WTC11 (cell line): ENCODE measurements around the gene STK32B. TPM values are rescaled to one million over a fixed set of nuclear protein-coding genes. Genes with fewer than 3 reads are reported as not detected.

Source experiments
- ATAC-seq: fragments of 200-7000 bp; cut with Tn5 transposase; 2 replicates; pipeline ENCODE4 v1.10.0; 2021; ENCODE audit warnings: mild to moderate bottlenecking, moderate library complexity
- CTCF ChIA-PET: fragments of 300-600 bp; sonication (Branson Sonifier 250); formaldehyde crosslinking; loops from one replicate; lab custom pipeline; 2021; ENCODE audit warnings: antibody characterized with exemption; lab: Charles Lee
- POLR2A ChIA-PET: fragments of 350-600 bp; sonication (Branson Sonifier 250); formaldehyde crosslinking; loops from one replicate; lab custom pipeline; 2021; ENCODE audit warnings: antibody characterized with exemption; lab: Charles Lee
- DNase-seq: peaks from one replicate; pipeline ENCODE4 v3.0.0; 2021; ENCODE audit warnings: low spot score
- H3K27ac Mint-ChIP-seq: 2 replicates; pipeline ENCODE4 v1.8.0; 2021; ENCODE audit warnings: mixed read lengths
- H3K27me3 Mint-ChIP-seq: 2 replicates; pipeline ENCODE4 v1.8.0; 2021; ENCODE audit warnings: low read depth, mild to moderate bottlenecking, moderate library complexity, mixed read lengths
- H3K36me3 Mint-ChIP-seq: 2 replicates; pipeline ENCODE4 v1.8.0; 2021; ENCODE audit warnings: mixed read lengths
- H3K4me1 Mint-ChIP-seq: 2 replicates; pipeline ENCODE4 v1.8.0; 2022; ENCODE audit warnings: mixed read lengths
- H3K4me3 Mint-ChIP-seq: 2 replicates; pipeline ENCODE4 v1.8.0; 2021; ENCODE audit warnings: mild to moderate bottlenecking, moderate library complexity, mixed read lengths
- H3K9me3 Mint-ChIP-seq: 2 replicates; pipeline ENCODE4 v1.8.0; 2021; ENCODE audit warnings: mixed read lengths
- ATF1 ChIP-seq: sonication (generic); formaldehyde crosslinking; IDR thresholded peaks from 2 replicates; pipeline ENCODE4 v1.8.1; 2023; ENCODE audit warnings: mild to moderate bottlenecking, moderate library complexity, missing genetic modification reagents
- ATF3 ChIP-seq: sonication (generic); formaldehyde crosslinking; conservative IDR thresholded peaks from 2 replicates; pipeline ENCODE4 v1.8.1; 2022; ENCODE audit warnings: mild to moderate bottlenecking, missing genetic modification reagents
- E2F4 ChIP-seq: sonication (generic); formaldehyde crosslinking; IDR thresholded peaks from 2 replicates; pipeline ENCODE4 v1.8.1; 2022; ENCODE audit warnings: low read depth, mild to moderate bottlenecking, moderate library complexity, missing genetic modification reagents, borderline replicate concordance
- ELF4 ChIP-seq: sonication (generic); formaldehyde crosslinking; IDR thresholded peaks from 2 replicates; pipeline ENCODE4 v1.8.1; 2022; ENCODE audit warnings: low read depth, mild to moderate bottlenecking, moderate library complexity, missing genetic modification reagents
- EMX1 ChIP-seq: fragments of 250-450 bp; sonication (Bioruptor Pico); IDR thresholded peaks from 2 replicates; pipeline ENCODE4 v1.8.0; 2021; ENCODE audit warnings: mild to moderate bottlenecking
- ETV6 ChIP-seq: sonication (generic); formaldehyde crosslinking; IDR thresholded peaks from 2 replicates; pipeline ENCODE4 v1.8.1; 2022; ENCODE audit warnings: mild to moderate bottlenecking, missing genetic modification reagents
- FOXP4 ChIP-seq: sonication (generic); formaldehyde crosslinking; IDR thresholded peaks from 2 replicates; pipeline ENCODE4 v1.8.0; 2022; ENCODE audit warnings: mild to moderate bottlenecking, missing genetic modification reagents
- GABPB1 ChIP-seq: sonication (generic); formaldehyde crosslinking; IDR thresholded peaks from 2 replicates; pipeline ENCODE4 v1.8.1; 2023; ENCODE audit warnings: mild to moderate bottlenecking, missing genetic modification reagents
- GTF2I ChIP-seq: fragments of 250-450 bp; sonication (Bioruptor Pico); conservative IDR thresholded peaks from 2 replicates; pipeline ENCODE4 v1.4.0; 2021; ENCODE audit warnings: mild to moderate bottlenecking
- HMGA2 ChIP-seq: fragments of 250-450 bp; sonication (Bioruptor Pico); IDR thresholded peaks from 2 replicates; pipeline ENCODE4 v1.4.0; 2021; ENCODE audit warnings: mild to moderate bottlenecking, moderate library complexity
- HMGXB4 ChIP-seq: sonication (generic); formaldehyde crosslinking; IDR thresholded peaks from 2 replicates; pipeline ENCODE4 v1.8.1; 2023; ENCODE audit warnings: mild to moderate bottlenecking, moderate library complexity, missing genetic modification reagents
- NFATC4 ChIP-seq: fragments of 250-450 bp; sonication (Bioruptor Pico); IDR thresholded peaks from 2 replicates; pipeline ENCODE4 v1.9.0; 2021; ENCODE audit warnings: mild to moderate bottlenecking
- NFE2L1 ChIP-seq: sonication (generic); formaldehyde crosslinking; IDR thresholded peaks from 2 replicates; pipeline ENCODE4 v1.8.1; 2023; ENCODE audit warnings: missing genetic modification reagents
- NFYB ChIP-seq: sonication (generic); formaldehyde crosslinking; conservative IDR thresholded peaks from 2 replicates; pipeline ENCODE4 v1.8.0; 2022; ENCODE audit warnings: low read depth, missing genetic modification reagents
- NR1H2 ChIP-seq: sonication (generic); formaldehyde crosslinking; IDR thresholded peaks from 2 replicates; pipeline ENCODE4 v1.9.0; 2021; ENCODE audit warnings: mild to moderate bottlenecking, moderate library complexity, missing genetic modification reagents
- NR2C2 ChIP-seq: sonication (generic); formaldehyde crosslinking; IDR thresholded peaks from 2 replicates; pipeline ENCODE4 v1.8.0; 2022; ENCODE audit warnings: mild to moderate bottlenecking, missing genetic modification reagents
- RORB ChIP-seq: fragments of 250-450 bp; sonication (Bioruptor Pico); IDR thresholded peaks from 2 replicates; pipeline ENCODE4 v1.9.0; 2021; ENCODE audit warnings: mild to moderate bottlenecking
- SMAD3 ChIP-seq: sonication (generic); formaldehyde crosslinking; IDR thresholded peaks from 2 replicates; pipeline ENCODE4 v1.8.0; 2022; ENCODE audit warnings: missing genetic modification reagents, mild to moderate bottlenecking, borderline replicate concordance
- SMAD4 ChIP-seq: sonication (generic); formaldehyde crosslinking; IDR thresholded peaks from 2 replicates; pipeline ENCODE4 v1.8.0; 2022; ENCODE audit warnings: mild to moderate bottlenecking, missing genetic modification reagents
- SOX15 ChIP-seq: fragments of 250-450 bp; sonication (Bioruptor Pico); IDR thresholded peaks from 2 replicates; pipeline ENCODE4 v1.9.0; 2021; ENCODE audit warnings: mild to moderate bottlenecking
- SP1 ChIP-seq: sonication (generic); formaldehyde crosslinking; conservative IDR thresholded peaks from 2 replicates; pipeline ENCODE4 v1.8.1; 2022; ENCODE audit warnings: missing genetic modification reagents
- TEAD1 ChIP-seq: sonication (generic); formaldehyde crosslinking; IDR thresholded peaks from 2 replicates; pipeline ENCODE4 v1.8.0; 2022; ENCODE audit warnings: mild to moderate bottlenecking, missing genetic modification reagents
- TEAD4 ChIP-seq: sonication (generic); formaldehyde crosslinking; IDR thresholded peaks from 2 replicates; pipeline ENCODE4 v1.8.0; 2022; ENCODE audit warnings: mild to moderate bottlenecking, missing genetic modification reagents
- ZBTB43 ChIP-seq: sonication (generic); formaldehyde crosslinking; IDR thresholded peaks from 2 replicates; pipeline ENCODE4 v1.8.1; 2023; ENCODE audit warnings: mild to moderate bottlenecking, missing genetic modification reagents
- ZNF121 ChIP-seq: sonication (generic); formaldehyde crosslinking; IDR thresholded peaks from 2 replicates; pipeline ENCODE4 v1.8.0; 2023; ENCODE audit warnings: missing genetic modification reagents
- ZNF138 ChIP-seq: sonication (generic); formaldehyde crosslinking; conservative IDR thresholded peaks from 2 replicates; pipeline ENCODE4 v1.8.1; 2022; ENCODE audit warnings: mild to moderate bottlenecking, moderate library complexity, missing genetic modification reagents
- ZNF423 ChIP-seq: fragments of 250-450 bp; sonication (Bioruptor Pico); IDR thresholded peaks from 2 replicates; pipeline ENCODE4 v2.1.2; 2022; ENCODE audit warnings: mild to moderate bottlenecking, moderate library complexity
- ZNF671 ChIP-seq: fragments of 250-450 bp; sonication (Bioruptor Pico); IDR thresholded peaks from 2 replicates; pipeline ENCODE4 v1.8.0; 2021; ENCODE audit warnings: mild to moderate bottlenecking
- total RNA-seq: library from RNA; stranded (reverse); gene quantifications from 3 replicates; pipeline ENCODE4 v1.2.3, GENCODE V29; 2021

STK32B gene
- total RNA-seq, 1 experiment from 2014 or later = 1.9 TPM

GRCh38 chr4:5510504-5510903, 459.2 kb downstream of the STK32B start:
- H3K4me3 Mint-ChIP-seq = no peak overlapping the region

GRCh38 chr4:5511791-5512190, 460.5 kb downstream of the STK32B start:
- no peak for ATAC-seq
- DNase-seq = no peak
- H3K27me3 Mint-ChIP-seq = peaks cover 12% of the 10 kb centered on the region; the same call in 1 of the 2 replicates
- POLR2A ChIA-PET = no interaction called here
- CTCF ChIA-PET = no interaction called here
- H3K4me3 Mint-ChIP-seq = no peak overlapping the region
- no peak for TF ChIP-seq ZNF121 (CRISPR knock-in tag)
- no peak for TF ChIP-seq EMX1
- no peak for TF ChIP-seq SMAD4
- TF ChIP-seq NFATC4 (CRISPR knock-in tag) = no peak
- TF ChIP-seq NR1H2 (CRISPR knock-in tag) = no peak
- no peak for TF ChIP-seq HMGXB4 (CRISPR knock-in tag)
- TF ChIP-seq SMAD3 = no peak
- no peak for TF ChIP-seq ELF4 (CRISPR knock-in tag)
- no peak for TF ChIP-seq TEAD1
- no peak for TF ChIP-seq GABPB1 (CRISPR knock-in tag)
- no peak overlapping the region for H3K27ac Mint-ChIP-seq
- no peaks in the 10 kb centered on the region for H3K4me1 Mint-ChIP-seq
- peaks cover 49% of the 10 kb centered on the region for H3K9me3 Mint-ChIP-seq
- H3K36me3 Mint-ChIP-seq = peaks cover 24% of the 10 kb centered on the region

More at GRCh38 chr4:5510504-5510903, 459.2 kb downstream of the STK32B start:
- Mint-ChIP-seq H3K9me3 (peaks cover 40% of the 10 kb centered on the region), H3K27me3 (peaks cover 10% of the 10 kb centered on the region; the same call in 1 of the 2 replicates), H3K36me3 (peaks cover 19% of the 10 kb centered on the region), H3K4me1 (no peaks in the 10 kb centered on the region), H3K27ac (no peak overlapping the region)
- CTCF ChIA-PET = no interaction called here
- POLR2A ChIA-PET = no interaction called here
- ATAC-seq (no peak), DNase-seq (no peak)
- TF ChIP-seq NFE2L1 (CRISPR knock-in tag) (no peak), EMX1 (no peak), ZNF138 (no peak), ZNF671 (CRISPR knock-in tag) (no peak), HMGA2 (CRISPR knock-in tag) (no peak), TEAD4 (CRISPR knock-in tag) (no peak), ETV6 (no peak), SP1 (CRISPR knock-in tag) (no peak), GTF2I (CRISPR knock-in tag) (no peak), NFYB (CRISPR knock-in tag) (no peak), RORB (CRISPR knock-in tag) (no peak), ATF3 (CRISPR knock-in tag) (no peak), E2F4 (CRISPR knock-in tag) (no peak)

GRCh38 chr4:5515646-5516045, 464.4 kb downstream of the STK32B start:
- ATAC-seq = no peak
- TF ChIP-seq NR2C2 (CRISPR knock-in tag) (no peak), GABPB1 (CRISPR knock-in tag) (no peak), SOX15 (no peak), ATF1 (CRISPR knock-in tag) (no peak), FOXP4 (CRISPR knock-in tag) (no peak), ETV6 (no peak), NFE2L1 (CRISPR knock-in tag) (no peak), ZBTB43 (CRISPR knock-in tag) (no peak), ZNF423 (CRISPR knock-in tag) (no peak)

More at GRCh38 chr4:5515646-5516045, 464.4 kb downstream of the STK32B start:
- ChIA-PET CTCF (no interaction called here), POLR2A (no interaction called here)
- peaks cover 73% of the 10 kb centered on the region for H3K9me3 Mint-ChIP-seq
- peaks cover 21% of the 10 kb centered on the region for H3K27me3 Mint-ChIP-seq
- no peak overlapping the region for H3K27ac Mint-ChIP-seq
- no peaks in the 10 kb centered on the region for H3K4me1 Mint-ChIP-seq
- H3K36me3 Mint-ChIP-seq = peaks cover 33% of the 10 kb centered on the region
- no peak overlapping the region for H3K4me3 Mint-ChIP-seq
- DNase-seq = no peak
